ENCODE measurements around the gene TUBB2A.
"Not testable (repeated sequence)": the region's sequence is repeated elsewhere in the genome, so short reads cannot be mapped to it uniquely, and the experiment has no call there.

- TF ChIP-seq CTCF (IDR thresholded peaks at IDR 0.05); ZFX (IDR thresholded peaks at IDR 0.05; ENCODE audit: borderline replicate concordance): not testable (repeated sequence)
These were observed 9.3 kb upstream of the TUBB2A start for GRCh38 chr6:3166535-3167225.

Measured in 22Rv1 (cell line).